Left renal cortex interstitium (tissue), 4 donors: ENCODE data around the gene EEFSEC. TPM values are rescaled to one million over a fixed set of nuclear protein-coding genes. Genes with fewer than 3 reads are reported as not detected.

ENCODE experiments used
- DNase-seq, 4 donors: peaks; one replicate each; pipeline ENCODE4 v3.0.0-alpha.2; 2013; ENCODE audit warnings: low read depth in 4 of 4, low spot score in 2 of 4, missing footprints in 1 of 4
- polyA plus RNA-seq, 4 donors: library from polyadenylated mRNA; unstranded; fragments of 120-200 nt; gene quantifications; one replicate each; pipeline ENCODE4 v1.2.1, GENCODE V29; 2013; ENCODE audit not compliant: insufficient read length in 4 of 4

The EEFSEC gene
- polyA plus RNA-seq, 4 donors = 21.7 to 29.8 (median 25.5) TPM

GRCh38 chr3:128180913-128181312 is 27.6 kb downstream of the EEFSEC start:
- DNase-seq = no peak

GRCh38 chr3:128182656-128183055 is 29.4 kb downstream of the EEFSEC start:
- DNase-seq = no peak

GRCh38 chr3:128185630-128186447 is 32.6 kb downstream of the EEFSEC start:
- no peak for DNase-seq

- DNase-seq = no peak
Observed at GRCh38 chr3:128187495-128187894, 34.2 kb downstream of the EEFSEC start.

- no peak for DNase-seq
Observed at GRCh38 chr3:128188326-128188725, 35.0 kb downstream of the EEFSEC start.

- DNase-seq = no peak
Observed at GRCh38 chr3:128188956-128189355, 35.7 kb downstream of the EEFSEC start.

- DNase-seq = no peak
Observed at GRCh38 chr3:128190501-128190900, 37.2 kb downstream of the EEFSEC start.

GRCh38 chr3:128192131-128192530 is 38.9 kb downstream of the EEFSEC start:
- no peak for DNase-seq

- no peak for DNase-seq
Observed at GRCh38 chr3:128193168-128193567, 39.9 kb downstream of the EEFSEC start.

GRCh38 chr3:128194843-128195242 is 41.6 kb downstream of the EEFSEC start:
- DNase-seq = no peak

GRCh38 chr3:128195369-128195768 is 42.1 kb downstream of the EEFSEC start:
- no peak for DNase-seq

- no peak for DNase-seq
Observed at GRCh38 chr3:128195802-128196201, 42.5 kb downstream of the EEFSEC start.

- DNase-seq = no peak
Observed at GRCh38 chr3:128196647-128197046, 43.4 kb downstream of the EEFSEC start.

- DNase-seq = no peak
Observed at GRCh38 chr3:128197855-128198254, 44.6 kb downstream of the EEFSEC start.

- DNase-seq = no peak
Observed at GRCh38 chr3:128198313-128198712, 45.0 kb downstream of the EEFSEC start.

- DNase-seq = no peak
Observed at GRCh38 chr3:128199110-128199509, 45.8 kb downstream of the EEFSEC start.

GRCh38 chr3:128201158-128201755 is 48.0 kb downstream of the EEFSEC start:
- DNase-seq = no peak

- no peak for DNase-seq
Observed at GRCh38 chr3:128203169-128203568, 49.9 kb downstream of the EEFSEC start.

- no peak for DNase-seq
Observed at GRCh38 chr3:128205558-128206145, 52.4 kb downstream of the EEFSEC start.

GRCh38 chr3:128207951-128208350 is 54.7 kb downstream of the EEFSEC start:
- DNase-seq = no peak

- no peak for DNase-seq
Observed at GRCh38 chr3:128210711-128211110, 57.4 kb downstream of the EEFSEC start.

- DNase-seq = no peak
Observed at GRCh38 chr3:128214056-128214455, 60.8 kb downstream of the EEFSEC start.
